ENCODE results near the gene ID4. TPM values are rescaled to one million over a fixed set of nuclear protein-coding genes. Genes with fewer than 3 reads are reported as not detected.
"Not testable (repeated sequence)": the region's sequence is repeated elsewhere in the genome, so short reads cannot be mapped to it uniquely, and the experiment has no call there.

ID4 gene
- total and polyA plus RNA-seq, 2 experiments from 2014 or later, result 29.1 to 34.0 TPM

- Histone ChIP-seq H2AFZ (no peak overlapping the region), H3K79me2 (ENCODE audit: insufficient read depth) (no peaks in the 10 kb centered on the region), H3K9ac (no peak overlapping the region), H3K27ac (no peak overlapping the region), H3K4me3 (no peak overlapping the region), H3K4me1 (ENCODE audit: insufficient read depth) (no peaks in the 10 kb centered on the region), H3K9me3 (ENCODE audit: low read depth) (no peaks in the 10 kb centered on the region), H3K36me3 (ENCODE audit: low read depth) (no peaks in the 10 kb centered on the region), H4K20me1 (ENCODE audit: insufficient read depth) (no peaks in the 10 kb centered on the region), H3F3A (ENCODE audit: insufficient read depth) (no peaks in the 10 kb centered on the region), H3K27me3 (replicated peaks; ENCODE audit: insufficient read depth) (no peaks in the 10 kb centered on the region), H3K9me2 (ENCODE audit: insufficient read depth) (no peaks in the 10 kb centered on the region), H3K4me2 (ENCODE audit: unreplicated experiment) (no peak overlapping the region)
- DNase-seq, result no peak
- in situ Hi-C loops (cut with MboI), result loop anchor here (25.0 kb wide), 3 partner anchors 837 to 1262 kb away; no protein-coding TSS in a partner anchor
- 59 to 61% methylated on average over 4 of the region's 4 CpGs for WGBS, 2 experiments (ENCODE audit: low coverage in 1 of 2, low lambda C conversion rate in 2 of 2, missing lambda C conversion rate in 2 of 2)
- no peak for TF ChIP-seq EZH2 (IDR thresholded peaks at IDR 0.05; ENCODE audit: insufficient read depth, poor library complexity, severe bottlenecking)
- TF ChIP-seq EZH2phosphoT487 (IDR thresholded peaks at IDR 0.05; ENCODE audit: insufficient read depth, low read depth), result no peak
These were observed 12.6 kb downstream of the ID4 start for GRCh38 chr6:19849755-19850154.

GRCh38 chr6:19851241-19852089 lies 14.3 kb downstream of the ID4 start:
- WGBS, 2 experiments (ENCODE audit: low coverage in 1 of 2, low lambda C conversion rate in 2 of 2, missing lambda C conversion rate in 2 of 2), result 59 to 63% methylated on average over 10 of the region's 10 CpGs
- peak; percentile 84 for DNase-seq
- H3K4me2 ChIP-seq (ENCODE audit: unreplicated experiment), result no peak overlapping the region

GRCh38 chr6:19852090-19852457 lies 14.9 kb downstream of the ID4 start:
- Histone ChIP-seq H3F3A (ENCODE audit: insufficient read depth) (no peaks in the 10 kb centered on the region), H3K9ac (no peak overlapping the region), H4K20me1 (ENCODE audit: insufficient read depth) (no peaks in the 10 kb centered on the region), H3K36me3 (ENCODE audit: low read depth) (no peaks in the 10 kb centered on the region), H3K4me2 (ENCODE audit: unreplicated experiment) (no peak overlapping the region), H3K4me1 (ENCODE audit: insufficient read depth) (no peaks in the 10 kb centered on the region), H3K9me2 (ENCODE audit: insufficient read depth) (no peaks in the 10 kb centered on the region), H3K27ac (no peak overlapping the region), H3K4me3 (no peak overlapping the region), H2AFZ (no peak overlapping the region), H3K9me3 (ENCODE audit: low read depth) (no peaks in the 10 kb centered on the region), H3K27me3 (replicated peaks; ENCODE audit: insufficient read depth) (no peaks in the 10 kb centered on the region), H3K79me2 (ENCODE audit: insufficient read depth) (no peaks in the 10 kb centered on the region)
- in situ Hi-C loops (cut with MboI), result loop anchor here (25.0 kb wide), 3 partner anchors 840 to 1265 kb away; no protein-coding TSS in a partner anchor
- no peak for TF ChIP-seq EZH2 (IDR thresholded peaks at IDR 0.05; ENCODE audit: insufficient read depth, poor library complexity, severe bottlenecking)
- no peak for TF ChIP-seq EZH2phosphoT487 (IDR thresholded peaks at IDR 0.05; ENCODE audit: insufficient read depth, low read depth)
- 80% methylated on average over 2 of the region's 2 CpGs for WGBS, 2 experiments (ENCODE audit: low coverage in 1 of 2, low lambda C conversion rate in 2 of 2, missing lambda C conversion rate in 2 of 2)
- DNase-seq, result no peak

More at GRCh38 chr6:19851241-19852089, 14.3 kb downstream of the ID4 start:
- Histone ChIP-seq H3K27ac (no peak overlapping the region), H3K9me3 (ENCODE audit: low read depth) (no peaks in the 10 kb centered on the region), H3K79me2 (ENCODE audit: insufficient read depth) (no peaks in the 10 kb centered on the region), H3K36me3 (ENCODE audit: low read depth) (no peaks in the 10 kb centered on the region), H3K4me3 (no peak overlapping the region), H4K20me1 (ENCODE audit: insufficient read depth) (no peaks in the 10 kb centered on the region), H3K9me2 (ENCODE audit: insufficient read depth) (no peaks in the 10 kb centered on the region), H3K9ac (no peak overlapping the region), H3F3A (ENCODE audit: insufficient read depth) (no peaks in the 10 kb centered on the region), H3K27me3 (replicated peaks; ENCODE audit: insufficient read depth) (no peaks in the 10 kb centered on the region), H3K4me1 (ENCODE audit: insufficient read depth) (no peaks in the 10 kb centered on the region), H2AFZ (no peak overlapping the region)
- TF ChIP-seq EZH2phosphoT487 (IDR thresholded peaks at IDR 0.05; ENCODE audit: insufficient read depth, low read depth) (no peak), EZH2 (IDR thresholded peaks at IDR 0.05; ENCODE audit: insufficient read depth, poor library complexity, severe bottlenecking) (no peak)
- in situ Hi-C loops (cut with MboI), result loop anchor here (25.0 kb wide), 3 partner anchors 839 to 1264 kb away; no protein-coding TSS in a partner anchor

GRCh38 chr6:19852927-19853326 lies 15.8 kb downstream of the ID4 start:
- H4K20me1 ChIP-seq (ENCODE audit: insufficient read depth), result no peaks in the 10 kb centered on the region
- no peak overlapping the region for H3K27ac ChIP-seq
- no peaks in the 10 kb centered on the region for H3K79me2 ChIP-seq (ENCODE audit: insufficient read depth)
- in situ Hi-C loops (cut with MboI), result loop anchor here (25.0 kb wide), 3 partner anchors 841 to 1266 kb away; no protein-coding TSS in a partner anchor
- 71 to 79% methylated on average over 6 of the region's 6 CpGs for WGBS, 2 experiments (ENCODE audit: low coverage in 1 of 2, low lambda C conversion rate in 2 of 2, missing lambda C conversion rate in 2 of 2)
- H3K4me1 ChIP-seq (ENCODE audit: insufficient read depth), result no peaks in the 10 kb centered on the region
- no peaks in the 10 kb centered on the region for H3K36me3 ChIP-seq (ENCODE audit: low read depth)
- no peaks in the 10 kb centered on the region for H3K9me2 ChIP-seq (ENCODE audit: insufficient read depth)
- H3K9ac ChIP-seq, result no peak overlapping the region
- no peak for TF ChIP-seq EZH2phosphoT487 (IDR thresholded peaks at IDR 0.05; ENCODE audit: insufficient read depth, low read depth)
- TF ChIP-seq EZH2 (IDR thresholded peaks at IDR 0.05; ENCODE audit: insufficient read depth, poor library complexity, severe bottlenecking), result no peak
- no peak overlapping the region for H3K4me3 ChIP-seq
- no peak for DNase-seq
- no peaks in the 10 kb centered on the region for H3K9me3 ChIP-seq (ENCODE audit: low read depth)
- H3K4me2 ChIP-seq (ENCODE audit: unreplicated experiment), result no peak overlapping the region
- H2AFZ ChIP-seq, result no peak overlapping the region
- no peaks in the 10 kb centered on the region for H3K27me3 ChIP-seq (replicated peaks; ENCODE audit: insufficient read depth)
- no peaks in the 10 kb centered on the region for H3F3A ChIP-seq (ENCODE audit: insufficient read depth)

- not testable (repeated sequence) for H4K20me1 ChIP-seq (ENCODE audit: insufficient read depth); H3K9me2 ChIP-seq (ENCODE audit: insufficient read depth); H3K27me3 ChIP-seq (replicated peaks; ENCODE audit: insufficient read depth); H3K79me2 ChIP-seq (ENCODE audit: insufficient read depth); H3K9ac ChIP-seq; H3F3A ChIP-seq (ENCODE audit: insufficient read depth); DNase-seq; H3K36me3 ChIP-seq (ENCODE audit: low read depth); H3K4me2 ChIP-seq (ENCODE audit: unreplicated experiment); H3K27ac ChIP-seq; H3K4me3 ChIP-seq; H2AFZ ChIP-seq; H3K4me1 ChIP-seq (ENCODE audit: insufficient read depth); H3K9me3 ChIP-seq (ENCODE audit: low read depth)
- WGBS, 2 experiments (ENCODE audit: low coverage in 1 of 2, low lambda C conversion rate in 2 of 2, missing lambda C conversion rate in 2 of 2), result 91 to 94% methylated on average over 34 to 37 of the region's 43 CpGs
- in situ Hi-C loops (cut with MboI), result loop anchor here (25.0 kb wide), 3 partner anchors 842 to 1267 kb away; no protein-coding TSS in a partner anchor
These were observed 17.3 kb downstream of the ID4 start for GRCh38 chr6:19854421-19855015.
